ENCODE measurements around the gene UBL3. TPM values are rescaled to one million over a fixed set of nuclear protein-coding genes. Genes with fewer than 3 reads are reported as not detected.

Gene UBL3
- total RNA-seq, 1 experiment from 2014 or later: 10.7 TPM

DNA sequence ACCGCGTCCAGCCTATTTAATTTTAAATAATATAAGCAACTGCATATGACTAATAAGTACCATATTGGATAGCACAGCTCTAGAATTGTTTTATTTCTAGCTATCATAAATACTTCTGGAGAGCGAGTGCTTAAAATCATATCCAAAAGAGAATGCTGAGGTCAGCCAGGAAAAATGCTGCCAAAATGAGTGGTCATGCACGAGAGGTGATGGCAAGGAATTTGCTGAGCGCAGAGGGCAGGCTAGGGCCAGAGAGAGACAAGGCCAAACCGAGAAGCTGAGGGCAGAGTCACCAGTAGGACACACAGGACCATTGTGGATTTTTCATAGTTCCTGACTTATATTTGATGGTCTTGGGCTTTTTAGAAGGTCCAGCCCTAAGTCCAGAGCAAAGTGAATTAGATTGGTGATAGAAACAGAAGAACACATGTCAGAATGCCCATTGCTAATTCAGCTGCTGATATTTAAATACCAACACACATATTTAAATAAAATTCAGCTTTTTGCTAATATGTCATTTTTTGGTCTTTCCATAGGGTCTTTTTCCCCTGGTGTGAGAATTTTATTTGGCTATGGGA is 33.6 kb upstream of the UBL3 start:
- BruUV-seq (replicated peaks): no TSS peak
- Histone ChIP-seq H3K36me3 (ENCODE audit: control insufficient read depth in 1 of 2, insufficient read depth in 2 of 2, low read length in 2 of 2) (no peaks in the 10 kb centered on the region), H3K27ac (ENCODE audit: low read depth, low read length) (no peak overlapping the region), H3K27me3 (ENCODE audit: insufficient read depth, low read length) (no peaks in the 10 kb centered on the region), H2AFZ (ENCODE audit: low read depth, low read length, poor library complexity, severe bottlenecking) (no peak overlapping the region), H3K79me2 (ENCODE audit: insufficient read depth, low read length) (no peaks in the 10 kb centered on the region), H3K9me2 (ENCODE audit: insufficient read depth) (no peaks in the 10 kb centered on the region), H3K4me2 (ENCODE audit: low read length) (no peak overlapping the region), H4K20me1 (ENCODE audit: insufficient read depth) (no peaks in the 10 kb centered on the region), H3K4me1 (ENCODE audit: control insufficient read depth in 1 of 2, insufficient read depth in 2 of 2, low read length in 2 of 2) (no peaks in the 10 kb centered on the region), H3K9ac (ENCODE audit: low read length) (no peak overlapping the region), H3K4me3 (replicated peaks in 1 of 2; ENCODE audit: low read depth in 1 of 2, low read length in 2 of 2) (no peak overlapping the region), H3K9me3 (ENCODE audit: control insufficient read depth in 1 of 2, insufficient read depth in 1 of 2, low read depth in 1 of 2, low read length in 2 of 2) (no peaks in the 10 kb centered on the region)
- no peak for TF ChIP-seq SRF (IDR thresholded peaks at IDR 0.05; ENCODE audit: low read depth)
- no peak for TF ChIP-seq ATF3 (IDR thresholded peaks at IDR 0.05)
- TF ChIP-seq, protein P1, sequence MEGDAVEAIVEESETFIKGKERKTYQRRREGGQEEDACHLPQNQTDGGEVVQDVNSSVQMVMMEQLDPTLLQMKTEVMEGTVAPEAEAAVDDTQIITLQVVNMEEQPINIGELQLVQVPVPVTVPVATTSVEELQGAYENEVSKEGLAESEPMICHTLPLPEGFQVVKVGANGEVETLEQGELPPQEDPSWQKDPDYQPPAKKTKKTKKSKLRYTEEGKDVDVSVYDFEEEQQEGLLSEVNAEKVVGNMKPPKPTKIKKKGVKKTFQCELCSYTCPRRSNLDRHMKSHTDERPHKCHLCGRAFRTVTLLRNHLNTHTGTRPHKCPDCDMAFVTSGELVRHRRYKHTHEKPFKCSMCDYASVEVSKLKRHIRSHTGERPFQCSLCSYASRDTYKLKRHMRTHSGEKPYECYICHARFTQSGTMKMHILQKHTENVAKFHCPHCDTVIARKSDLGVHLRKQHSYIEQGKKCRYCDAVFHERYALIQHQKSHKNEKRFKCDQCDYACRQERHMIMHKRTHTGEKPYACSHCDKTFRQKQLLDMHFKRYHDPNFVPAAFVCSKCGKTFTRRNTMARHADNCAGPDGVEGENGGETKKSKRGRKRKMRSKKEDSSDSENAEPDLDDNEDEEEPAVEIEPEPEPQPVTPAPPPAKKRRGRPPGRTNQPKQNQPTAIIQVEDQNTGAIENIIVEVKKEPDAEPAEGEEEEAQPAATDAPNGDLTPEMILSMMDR (IDR thresholded peaks at IDR 0.05 in 2 of 3, conservative IDR thresholded peaks at IDR 0.05 in 1 of 3; ENCODE audit: borderline replicate concordance in 1 of 3, insufficient read depth in 1 of 3, low read depth in 2 of 3, low read length in 2 of 3): no peak
- no peak for TF ChIP-seq ZNF274 (IDR thresholded peaks at IDR 0.05; ENCODE audit: low read depth, low read length)
- no peak for TF ChIP-seq CEBPB (IDR thresholded peaks at IDR 0.05; ENCODE audit: low read depth)
- DNase-seq (ENCODE audit: low read depth, low spot score) (no peak), ATAC-seq (no peak)
- ChIA-PET POLR2A (no interaction called here), RAD21 (ENCODE audit: low non-redundant PET in 1 of 2, low total read pairs in 2 of 2, uncharacterized antibody in 2 of 2, unreplicated experiment in 2 of 2) (no interaction called here), CTCF (interaction anchor here (1.5 kb wide), 1 partner anchor 40 kb away, joined by 3 read pairs; no protein-coding TSS in a partner anchor)
- intact Hi-C loops (cut with micrococcal nuclease): no loop called here

DNA sequence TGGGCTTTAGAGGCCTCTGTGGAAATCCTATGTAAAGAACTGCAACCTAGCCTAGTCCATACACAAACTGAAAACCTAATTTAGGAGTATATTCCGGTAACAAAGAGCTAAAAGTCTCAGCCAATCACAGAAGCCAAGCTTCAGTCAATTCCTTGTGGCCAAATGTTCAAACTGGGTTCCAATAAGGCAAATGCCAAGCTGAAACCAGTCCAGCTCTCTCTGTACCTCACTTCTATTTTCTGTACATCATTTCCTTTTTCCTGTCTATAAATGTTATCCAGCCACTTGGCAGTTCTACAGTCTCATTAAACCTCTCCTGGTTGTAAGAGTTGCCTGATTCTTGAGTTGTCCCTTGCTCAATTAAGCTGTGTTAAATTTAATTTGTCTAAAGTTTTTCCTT is 31.7 kb upstream of the UBL3 start:
- no peaks in the 10 kb centered on the region for H3K36me3 ChIP-seq (ENCODE audit: control insufficient read depth in 1 of 2, insufficient read depth in 2 of 2, low read length in 2 of 2)
- no peaks in the 10 kb centered on the region for H3K9me3 ChIP-seq (ENCODE audit: control insufficient read depth in 1 of 2, insufficient read depth in 1 of 2, low read depth in 1 of 2, low read length in 2 of 2)
- H3K9me2 ChIP-seq (ENCODE audit: insufficient read depth): no peaks in the 10 kb centered on the region
- no peak for DNase-seq (ENCODE audit: low read depth, low spot score)
- no peaks in the 10 kb centered on the region for H3K27me3 ChIP-seq (ENCODE audit: insufficient read depth, low read length)
- no peak overlapping the region for H3K4me3 ChIP-seq (replicated peaks in 1 of 2; ENCODE audit: low read depth in 1 of 2, low read length in 2 of 2)
- intact Hi-C loops (cut with micrococcal nuclease): no loop called here
- RAD21 ChIA-PET (ENCODE audit: low non-redundant PET in 1 of 2, low total read pairs in 2 of 2, uncharacterized antibody in 2 of 2, unreplicated experiment in 2 of 2): no interaction called here
- H3K27ac ChIP-seq (ENCODE audit: low read depth, low read length): no peak overlapping the region
- no peak overlapping the region for H3K9ac ChIP-seq (ENCODE audit: low read length)
- H4K20me1 ChIP-seq (ENCODE audit: insufficient read depth): no peaks in the 10 kb centered on the region
- no peak overlapping the region for H3K4me2 ChIP-seq (ENCODE audit: low read length)
- H3K4me1 ChIP-seq (ENCODE audit: control insufficient read depth in 1 of 2, insufficient read depth in 2 of 2, low read length in 2 of 2): no peaks in the 10 kb centered on the region
- H2AFZ ChIP-seq (ENCODE audit: low read depth, low read length, poor library complexity, severe bottlenecking): no peak overlapping the region
- CTCF ChIA-PET: interaction anchor here (1.1 kb wide), 1 partner anchor 42 kb away, joined by 3 read pairs; no protein-coding TSS in a partner anchor
- BruUV-seq (replicated peaks): no TSS peak
- H3K79me2 ChIP-seq (ENCODE audit: insufficient read depth, low read length): no peaks in the 10 kb centered on the region
- POLR2A ChIA-PET: no interaction called here
- ATAC-seq: no peak
- TF ChIP-seq, protein P1 (IDR thresholded peaks at IDR 0.05 in 2 of 3, conservative IDR thresholded peaks at IDR 0.05 in 1 of 3; ENCODE audit: borderline replicate concordance in 1 of 3, insufficient read depth in 1 of 3, low read depth in 2 of 3, low read length in 2 of 3): no peak
- no peak for TF ChIP-seq ELF1 (IDR thresholded peaks at IDR 0.05; ENCODE audit: borderline replicate concordance, low read depth)
- TF ChIP-seq ATF3 (IDR thresholded peaks at IDR 0.05): no peak
